ELF-1 (cell line): ENCODE results near the gene LRRC40.
"Not testable (repeated sequence)": the region's sequence is repeated elsewhere in the genome, so short reads cannot be mapped to it uniquely, and the experiment has no call there.

Source experiments
- DNase-seq: peaks from one replicate; pipeline ENCODE4 v3.0.0-alpha.2; 2016; ENCODE audit warnings: low read depth, low spot score

Gene LRRC40

GRCh38 chr1:70202173-70202758 is 3.1 kb downstream of the LRRC40 start:
- DNase-seq, result no peak

GRCh38 chr1:70200065-70200464 is 5.3 kb downstream of the LRRC40 start:
- DNase-seq, result no peak

- DNase-seq, result no peak
Observed at GRCh38 chr1:70196333-70196732, 9.0 kb downstream of the LRRC40 start.

GRCh38 chr1:70195342-70195741 is 10.0 kb downstream of the LRRC40 start:
- DNase-seq, result no peak

- DNase-seq, result no peak
Observed at GRCh38 chr1:70194601-70195000, 10.8 kb downstream of the LRRC40 start.

GRCh38 chr1:70192446-70192845 is 12.9 kb downstream of the LRRC40 start:
- not testable (repeated sequence) for DNase-seq

- DNase-seq, result no peak
Observed at GRCh38 chr1:70190180-70190579, 15.2 kb downstream of the LRRC40 start.

GRCh38 chr1:70188522-70188921 is 16.9 kb downstream of the LRRC40 start:
- DNase-seq, result no peak

- DNase-seq, result not testable (repeated sequence)
Observed at GRCh38 chr1:70185181-70185580, 20.2 kb downstream of the LRRC40 start.

GRCh38 chr1:70171512-70171911 is 33.9 kb downstream of the LRRC40 start:
- no peak for DNase-seq

GRCh38 chr1:70169018-70169839 is 36.1 kb downstream of the LRRC40 start:
- no peak for DNase-seq

GRCh38 chr1:70168283-70168682 is 37.1 kb downstream of the LRRC40 start:
- DNase-seq, result peak; percentile 42

- DNase-seq, result no peak
Observed at GRCh38 chr1:70164350-70164749, 41.0 kb downstream of the LRRC40 start.

GRCh38 chr1:70156529-70157120 is 48.8 kb downstream of the LRRC40 start:
- no peak for DNase-seq

GRCh38 chr1:70153739-70154138 is 51.6 kb downstream of the LRRC40 start:
- no peak for DNase-seq

- no peak for DNase-seq
Observed at GRCh38 chr1:70150444-70150843, 54.9 kb downstream of the LRRC40 start.

GRCh38 chr1:70146488-70146887 is 58.9 kb downstream of the LRRC40 start:
- no peak for DNase-seq

- no peak for DNase-seq
Observed at GRCh38 chr1:70143048-70143659, 62.2 kb downstream of the LRRC40 start.

GRCh38 chr1:70142075-70142474 is 63.3 kb downstream of the LRRC40 start:
- DNase-seq, result no peak

- DNase-seq, result no peak
Observed at GRCh38 chr1:70140894-70141293, 64.5 kb downstream of the LRRC40 start.

- no peak for DNase-seq
Observed at GRCh38 chr1:70140343-70140742, 65.0 kb downstream of the LRRC40 start.

GRCh38 chr1:70134148-70134547 is 71.2 kb downstream of the LRRC40 start:
- peak; percentile 16 for DNase-seq
